Measurements from ENCODE around the gene DNAI2. TPM values are rescaled to one million over a fixed set of nuclear protein-coding genes. Genes with fewer than 3 reads are reported as not detected.
A peak's percentile ranks its signal among the peaks of the same experiment; 100 is the strongest.

The DNAI2 gene
- total RNA-seq, 1 donor from 2014 or later = 0.18 TPM

DNA sequence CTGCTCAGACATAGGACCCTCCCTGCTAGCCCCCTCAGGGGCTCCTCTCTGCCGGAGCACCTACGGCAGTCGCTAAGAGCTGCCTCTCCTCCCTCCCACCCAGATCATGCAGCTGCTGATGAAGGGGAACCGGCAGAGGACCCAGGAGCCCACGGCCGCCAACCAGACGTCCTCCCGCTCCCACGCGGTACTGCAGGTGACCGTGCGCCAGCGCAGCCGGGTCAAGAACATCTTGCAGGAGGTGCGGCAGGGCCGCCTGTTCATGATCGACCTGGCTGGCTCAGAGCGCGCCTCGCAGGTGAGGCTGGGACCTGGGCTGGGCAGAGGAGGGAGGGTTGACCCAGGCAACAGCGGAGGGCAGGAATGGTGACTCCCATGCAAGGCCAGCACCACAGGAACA lies 70.6 kb downstream of the DNAI2 start:
- H3K36me3 Mint-ChIP-seq (ENCODE audit: low read depth) = no peaks in the 10 kb centered on the region
- H3K27ac Mint-ChIP-seq = no peak overlapping the region
- intact Hi-C loops (cut with micrococcal nuclease) = no loop called here
- no peaks in the 10 kb centered on the region for H3K4me1 Mint-ChIP-seq (ENCODE audit: low read depth)
- DNase-seq (ENCODE audit: low spot score) = no peak
- H3K4me3 Mint-ChIP-seq = no peak overlapping the region
- no peaks in the 10 kb centered on the region for H3K9me3 Mint-ChIP-seq
- H3K27me3 Mint-ChIP-seq (ENCODE audit: insufficient read depth) = no peaks in the 10 kb centered on the region

DNA sequence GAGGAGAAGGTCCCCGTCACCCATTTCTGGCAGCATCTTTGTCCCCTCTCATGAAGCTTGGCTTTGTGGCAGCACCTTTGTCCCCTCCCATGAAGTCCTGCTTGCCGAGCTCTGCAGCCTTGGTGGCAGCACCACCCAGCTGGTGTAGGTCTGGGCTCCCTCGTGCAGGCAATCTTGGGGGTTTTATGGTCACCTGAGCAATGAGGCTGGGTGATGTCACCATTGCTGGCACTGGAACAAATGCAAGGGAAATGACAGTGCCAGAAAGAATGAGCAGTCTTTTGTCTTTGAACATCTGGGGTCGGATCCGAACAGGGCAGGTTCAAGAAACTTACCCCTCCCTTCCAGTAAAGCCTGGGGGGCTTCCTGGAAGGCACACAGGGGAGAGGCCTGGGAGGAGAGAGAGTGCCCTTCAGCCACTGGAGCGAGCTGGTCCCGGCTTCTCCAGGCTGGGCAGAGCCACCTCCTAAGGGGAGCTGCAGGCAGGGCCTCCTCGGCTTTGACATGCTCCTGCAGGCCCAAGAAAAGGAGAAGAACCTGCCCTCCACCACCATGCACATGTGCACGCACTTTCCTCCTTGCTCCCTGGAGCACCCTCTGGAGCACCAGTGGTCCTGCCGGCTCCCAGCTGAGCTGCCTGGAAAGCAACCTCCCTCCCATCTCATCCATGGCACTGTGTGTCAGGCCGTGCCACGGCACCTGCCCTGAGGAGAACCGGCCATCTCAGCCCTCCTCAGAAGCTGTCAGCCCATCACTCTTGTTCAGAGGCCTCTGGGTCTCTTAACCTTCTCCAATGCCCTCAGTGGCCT lies 71.6 kb downstream of the DNAI2 start:
- Mint-ChIP-seq H3K9me3 (no peaks in the 10 kb centered on the region), H3K4me3 (no peak overlapping the region), H3K27me3 (ENCODE audit: insufficient read depth) (peaks cover 3% of the 10 kb centered on the region), H3K36me3 (ENCODE audit: low read depth) (no peaks in the 10 kb centered on the region), H3K27ac (no peak overlapping the region), H3K4me1 (ENCODE audit: low read depth) (no peaks in the 10 kb centered on the region)
- intact Hi-C loops (cut with micrococcal nuclease) = no loop called here
- no peak for DNase-seq (ENCODE audit: low spot score)

DNA sequence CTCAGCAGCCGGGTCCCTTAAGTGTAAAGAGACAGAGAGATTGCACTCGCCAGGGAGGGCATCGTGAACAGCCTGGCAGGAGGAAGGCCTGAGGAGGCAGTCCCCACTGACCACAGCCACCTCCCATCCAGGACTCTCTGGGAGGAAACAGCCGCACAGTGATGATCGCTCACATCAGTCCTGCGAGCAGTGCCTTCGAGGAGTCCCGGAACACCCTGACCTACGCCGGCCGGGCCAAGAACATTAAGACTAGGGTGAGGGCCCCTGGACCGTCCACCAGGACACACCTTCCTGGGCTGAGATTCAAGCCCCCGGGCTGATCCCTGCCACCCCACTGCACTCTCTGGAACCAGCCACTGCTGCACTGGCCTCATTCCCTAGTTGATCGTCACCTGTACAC lies 73.6 kb downstream of the DNAI2 start:
- intact Hi-C loops (cut with micrococcal nuclease) = no loop called here
- H3K4me3 Mint-ChIP-seq = no peak overlapping the region
- H3K27me3 Mint-ChIP-seq (ENCODE audit: insufficient read depth) = peaks cover 11% of the 10 kb centered on the region
- no peaks in the 10 kb centered on the region for H3K4me1 Mint-ChIP-seq (ENCODE audit: low read depth)
- no peaks in the 10 kb centered on the region for H3K9me3 Mint-ChIP-seq
- H3K36me3 Mint-ChIP-seq (ENCODE audit: low read depth) = no peaks in the 10 kb centered on the region
- no peak overlapping the region for H3K27ac Mint-ChIP-seq
- no peak for DNase-seq (ENCODE audit: low spot score)

DNA sequence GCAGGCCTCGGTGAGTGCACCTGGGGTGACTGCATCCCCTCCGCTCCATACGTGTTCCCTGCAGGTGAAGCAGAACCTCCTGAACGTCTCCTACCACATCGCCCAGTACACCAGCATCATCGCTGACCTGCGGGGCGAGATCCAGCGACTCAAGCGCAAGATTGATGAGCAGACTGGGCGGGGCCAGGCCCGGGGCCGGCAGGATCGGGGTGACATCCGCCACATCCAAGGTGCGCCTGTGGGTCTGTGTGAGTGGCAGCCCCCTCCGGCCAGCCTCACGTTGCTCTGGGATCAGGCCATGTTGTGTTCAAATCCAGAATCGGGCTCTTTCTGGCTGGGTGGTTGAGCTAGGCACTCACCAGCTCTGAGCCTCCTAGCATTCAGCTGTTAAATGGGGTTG lies 75.1 kb downstream of the DNAI2 start:
- no peaks in the 10 kb centered on the region for H3K4me1 Mint-ChIP-seq (ENCODE audit: low read depth)
- H3K4me3 Mint-ChIP-seq = no peak overlapping the region
- no peak for DNase-seq (ENCODE audit: low spot score)
- H3K9me3 Mint-ChIP-seq = no peaks in the 10 kb centered on the region
- H3K27me3 Mint-ChIP-seq (ENCODE audit: insufficient read depth) = peaks cover 25% of the 10 kb centered on the region
- no peaks in the 10 kb centered on the region for H3K36me3 Mint-ChIP-seq (ENCODE audit: low read depth)
- H3K27ac Mint-ChIP-seq = no peak overlapping the region
- intact Hi-C loops (cut with micrococcal nuclease) = no loop called here

DNA sequence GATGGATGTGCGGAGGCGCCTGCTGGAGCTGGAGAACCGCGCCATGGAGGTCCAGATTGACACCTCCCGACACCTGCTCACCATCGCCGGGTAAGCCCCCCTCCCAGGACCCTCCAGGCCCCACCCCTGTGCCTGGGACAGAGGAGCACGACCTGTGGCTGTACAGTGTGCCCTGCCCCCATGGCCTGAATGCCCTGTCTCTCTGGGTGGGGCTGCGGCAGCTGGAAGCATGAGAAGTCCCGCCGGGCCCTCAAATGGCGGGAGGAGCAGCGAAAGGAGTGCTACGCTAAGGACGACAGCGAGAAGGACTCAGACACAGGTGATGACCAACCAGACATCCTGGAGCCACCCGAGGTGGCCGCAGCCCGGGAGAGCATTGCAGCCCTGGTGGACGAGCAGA lies 76.5 kb downstream of the DNAI2 start:
- H3K4me1 Mint-ChIP-seq (ENCODE audit: low read depth) = no peaks in the 10 kb centered on the region
- H3K27ac Mint-ChIP-seq = no peak overlapping the region
- DNase-seq (ENCODE audit: low spot score) = no peak
- no peaks in the 10 kb centered on the region for H3K36me3 Mint-ChIP-seq (ENCODE audit: low read depth)
- H3K4me3 Mint-ChIP-seq = no peak overlapping the region
- intact Hi-C loops (cut with micrococcal nuclease) = no loop called here
- H3K27me3 Mint-ChIP-seq (ENCODE audit: insufficient read depth) = peaks cover 31% of the 10 kb centered on the region
- H3K9me3 Mint-ChIP-seq = no peaks in the 10 kb centered on the region

DNA sequence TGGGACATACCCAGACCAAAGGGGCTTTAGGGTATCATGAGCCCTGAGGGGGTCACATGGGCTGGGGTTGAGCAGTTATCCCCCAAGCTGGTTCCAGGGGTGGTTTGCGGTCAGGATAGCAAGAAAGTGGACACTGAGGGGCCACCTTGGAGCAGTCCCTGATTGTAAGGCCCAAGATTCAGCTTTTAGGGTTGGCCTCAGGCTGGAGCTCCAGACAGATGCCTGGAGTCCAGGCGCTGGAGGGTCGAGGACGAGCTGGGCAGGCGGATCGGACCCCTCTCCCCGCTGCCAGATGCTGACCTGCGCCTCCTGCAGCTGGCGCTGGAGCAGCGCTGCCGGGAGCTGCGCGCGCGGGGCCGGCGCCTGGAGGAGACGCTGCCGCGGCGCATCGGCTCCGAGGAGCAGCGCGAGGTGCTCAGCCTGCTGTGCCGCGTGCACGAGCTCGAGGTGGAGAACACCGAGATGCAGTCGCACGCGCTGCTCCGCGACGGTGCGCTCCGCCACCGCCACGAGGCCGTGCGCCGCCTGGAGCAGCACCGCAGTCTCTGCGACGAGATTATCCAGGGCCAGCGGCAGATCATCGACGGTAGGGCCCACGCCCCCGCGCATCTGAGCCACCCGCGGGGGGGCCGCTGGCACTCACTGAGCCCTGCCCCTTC lies 77.6 kb downstream of the DNAI2 start:
- peaks cover 35% of the 10 kb centered on the region for H3K27me3 Mint-ChIP-seq (ENCODE audit: insufficient read depth)
- DNase-seq (ENCODE audit: low spot score) = no peak
- no peaks in the 10 kb centered on the region for H3K36me3 Mint-ChIP-seq (ENCODE audit: low read depth)
- intact Hi-C loops (cut with micrococcal nuclease) = no loop called here
- H3K9me3 Mint-ChIP-seq = no peaks in the 10 kb centered on the region
- no peaks in the 10 kb centered on the region for H3K4me1 Mint-ChIP-seq (ENCODE audit: low read depth)
- H3K27ac Mint-ChIP-seq = no peak overlapping the region
- no peak overlapping the region for H3K4me3 Mint-ChIP-seq

DNA sequence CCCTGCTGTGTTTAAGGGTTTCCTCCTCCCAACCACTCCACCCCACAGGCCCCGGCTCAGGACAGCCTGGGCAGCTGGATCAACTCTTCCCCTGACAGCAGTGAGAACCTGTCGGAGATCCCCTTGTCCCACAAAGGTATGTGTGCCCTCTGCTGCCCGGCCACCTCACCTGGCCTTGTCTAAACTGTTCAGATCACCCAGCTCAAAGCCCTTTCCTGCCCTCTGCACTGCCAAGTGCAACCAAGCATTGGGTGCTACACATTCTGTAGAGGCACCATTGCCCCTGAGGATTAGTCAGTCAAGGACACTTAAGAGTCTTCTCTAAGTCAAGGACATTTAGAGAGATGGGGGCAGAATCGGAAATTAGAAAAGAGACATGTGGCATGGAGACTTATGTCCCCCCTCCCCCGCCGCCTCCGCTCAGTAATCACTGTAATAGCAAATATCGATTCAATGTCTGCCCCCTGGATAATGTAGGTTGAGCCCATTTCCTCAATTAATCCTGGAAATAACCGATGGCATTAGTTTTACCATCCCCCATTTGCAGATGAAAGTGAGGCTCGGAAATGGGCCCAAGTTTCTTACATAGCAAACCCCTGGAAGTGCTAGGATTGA lies 79.5 kb downstream of the DNAI2 start:
- Mint-ChIP-seq H3K4me1 (ENCODE audit: low read depth) (peaks cover 4% of the 10 kb centered on the region), H3K4me3 (no peak overlapping the region), H3K27me3 (ENCODE audit: insufficient read depth) (peaks cover 41% of the 10 kb centered on the region), H3K9me3 (no peaks in the 10 kb centered on the region), H3K36me3 (ENCODE audit: low read depth) (no peaks in the 10 kb centered on the region), H3K27ac (no peak overlapping the region)
- intact Hi-C loops (cut with micrococcal nuclease) = loop anchor here (1.0 to 2.0 kb wide), 2 partner anchors 52 to 141 kb away; partner anchors contain the start of gene TTYH2
- no peak for DNase-seq (ENCODE audit: low spot score)

GRCh38 chr17:74354123-74354522 lies 80.1 kb downstream of the DNAI2 start:
- no peaks in the 10 kb centered on the region for H3K9me3 Mint-ChIP-seq
- no peaks in the 10 kb centered on the region for H3K36me3 Mint-ChIP-seq (ENCODE audit: low read depth)
- peak; percentile 39 for DNase-seq (ENCODE audit: low spot score)
- H3K27me3 Mint-ChIP-seq (ENCODE audit: insufficient read depth) = peaks cover 45% of the 10 kb centered on the region
- no peak overlapping the region for H3K4me3 Mint-ChIP-seq
- peaks cover 4% of the 10 kb centered on the region for H3K4me1 Mint-ChIP-seq (ENCODE audit: low read depth)
- no peak overlapping the region for H3K27ac Mint-ChIP-seq
- intact Hi-C loops (cut with micrococcal nuclease) = loop anchor here (1.0 to 2.0 kb wide), 2 partner anchors 53 to 141 kb away; partner anchors contain the start of gene TTYH2

DNA sequence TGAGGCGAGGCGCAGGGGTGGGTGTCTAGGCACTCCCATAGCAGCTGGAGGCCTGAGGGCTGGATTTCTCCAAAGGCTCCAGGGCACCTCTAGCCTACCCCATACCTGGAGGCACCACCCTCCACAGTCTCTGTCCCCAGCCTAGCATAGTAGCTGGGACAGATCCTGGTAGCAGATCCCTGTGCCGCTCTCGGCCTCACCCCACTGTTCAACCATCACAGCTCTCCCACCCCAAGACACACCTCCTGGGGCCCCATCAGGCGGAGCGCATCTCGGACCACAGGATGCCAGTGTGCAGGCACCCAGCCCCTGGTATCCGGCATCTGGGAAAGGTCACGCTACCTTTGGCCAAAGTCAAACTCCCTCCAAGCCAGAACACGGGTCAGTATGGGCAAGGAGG lies 80.5 kb downstream of the DNAI2 start:
- H3K27ac Mint-ChIP-seq = no peak overlapping the region
- H3K4me3 Mint-ChIP-seq = no peak overlapping the region
- no peak for DNase-seq (ENCODE audit: low spot score)
- no peaks in the 10 kb centered on the region for H3K36me3 Mint-ChIP-seq (ENCODE audit: low read depth)
- H3K27me3 Mint-ChIP-seq (ENCODE audit: insufficient read depth) = peaks cover 47% of the 10 kb centered on the region
- intact Hi-C loops (cut with micrococcal nuclease) = loop anchor here (1.0 to 2.0 kb wide), 2 partner anchors 53 to 142 kb away; partner anchors contain the start of gene TTYH2
- no peaks in the 10 kb centered on the region for H3K9me3 Mint-ChIP-seq
- H3K4me1 Mint-ChIP-seq (ENCODE audit: low read depth) = peaks cover 4% of the 10 kb centered on the region

GRCh38 chr17:74355065-74355464 lies 81.0 kb downstream of the DNAI2 start:
- H3K27me3 Mint-ChIP-seq (ENCODE audit: insufficient read depth) = peaks cover 46% of the 10 kb centered on the region
- no peak overlapping the region for H3K27ac Mint-ChIP-seq
- no peak for DNase-seq (ENCODE audit: low spot score)
- peaks cover 4% of the 10 kb centered on the region for H3K4me1 Mint-ChIP-seq (ENCODE audit: low read depth)
- H3K9me3 Mint-ChIP-seq = no peaks in the 10 kb centered on the region
- no peak overlapping the region for H3K4me3 Mint-ChIP-seq
- no peaks in the 10 kb centered on the region for H3K36me3 Mint-ChIP-seq (ENCODE audit: low read depth)
- intact Hi-C loops (cut with micrococcal nuclease) = loop anchor here (2.0 kb wide), 1 partner anchor 142 kb away; the partner anchor contains the start of gene TTYH2

- H3K9me3 Mint-ChIP-seq = no peaks in the 10 kb centered on the region
- no peak overlapping the region for H3K4me3 Mint-ChIP-seq
- H3K27me3 Mint-ChIP-seq (ENCODE audit: insufficient read depth) = peaks cover 39% of the 10 kb centered on the region
- no peak overlapping the region for H3K27ac Mint-ChIP-seq
- no peaks in the 10 kb centered on the region for H3K36me3 Mint-ChIP-seq (ENCODE audit: low read depth)
- intact Hi-C loops (cut with micrococcal nuclease) = no loop called here
- no peak for DNase-seq (ENCODE audit: low spot score)
- peaks cover 4% of the 10 kb centered on the region for H3K4me1 Mint-ChIP-seq (ENCODE audit: low read depth)
Observed at GRCh38 chr17:74356646-74357465, 82.8 kb downstream of the DNAI2 start.

GRCh38 chr17:74357466-74357809 lies 83.4 kb downstream of the DNAI2 start:
- Mint-ChIP-seq H3K4me1 (ENCODE audit: low read depth) (peaks cover 4% of the 10 kb centered on the region), H3K4me3 (no peak overlapping the region), H3K27ac (no peak overlapping the region), H3K27me3 (ENCODE audit: insufficient read depth) (peaks cover 40% of the 10 kb centered on the region), H3K9me3 (no peaks in the 10 kb centered on the region), H3K36me3 (ENCODE audit: low read depth) (no peaks in the 10 kb centered on the region)
- intact Hi-C loops (cut with micrococcal nuclease) = no loop called here
- DNase-seq (ENCODE audit: low spot score) = no peak
